ENCODE results near the gene NECTIN2.
"Not testable (repeated sequence)": the region's sequence is repeated elsewhere in the genome, so short reads cannot be mapped to it uniquely, and the experiment has no call there.

Gene NECTIN2

DNA sequence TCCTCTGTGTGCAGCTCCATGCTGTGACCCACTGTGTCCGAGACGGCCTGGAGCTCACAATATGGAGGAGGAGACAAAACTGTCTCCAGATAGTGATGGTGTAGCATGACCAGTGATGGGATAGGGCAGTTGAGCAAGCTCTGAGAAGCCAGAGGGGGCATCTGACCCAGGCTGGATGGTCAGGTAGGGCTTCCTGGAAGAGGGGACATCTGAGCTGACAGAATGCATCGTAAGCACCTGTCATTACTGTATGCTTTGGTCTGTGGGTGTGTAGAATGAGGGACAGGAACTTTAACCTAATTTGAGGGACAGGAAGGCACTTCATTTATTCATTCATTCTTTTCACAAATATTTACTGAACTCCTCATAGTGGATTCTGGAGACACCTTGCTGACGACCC, 38.5 kb downstream of the NECTIN2 start:
- no peak for DNase-seq (ENCODE audit: low spot score)

DNA sequence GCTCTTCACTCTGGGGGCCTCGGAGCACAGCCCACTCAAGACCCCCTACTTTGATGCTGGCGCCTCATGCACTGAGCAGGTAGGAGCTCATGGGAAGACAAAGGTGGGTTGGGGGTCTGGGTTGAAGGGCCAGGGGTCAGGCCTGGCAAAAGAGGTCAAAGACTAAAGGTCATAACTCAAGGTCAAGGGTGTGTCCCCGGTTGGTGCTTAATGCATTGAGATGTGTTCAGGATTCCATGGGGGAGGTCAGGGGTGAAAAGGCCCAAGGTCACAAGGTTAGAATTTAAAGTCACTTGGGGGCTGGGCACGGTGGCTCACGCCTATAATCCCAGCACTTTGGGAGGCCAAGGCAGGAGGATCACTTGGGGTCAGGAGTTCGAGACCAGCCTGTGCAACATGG, 40.0 kb downstream of the NECTIN2 start:
- DNase-seq (ENCODE audit: low spot score): no peak

DNA sequence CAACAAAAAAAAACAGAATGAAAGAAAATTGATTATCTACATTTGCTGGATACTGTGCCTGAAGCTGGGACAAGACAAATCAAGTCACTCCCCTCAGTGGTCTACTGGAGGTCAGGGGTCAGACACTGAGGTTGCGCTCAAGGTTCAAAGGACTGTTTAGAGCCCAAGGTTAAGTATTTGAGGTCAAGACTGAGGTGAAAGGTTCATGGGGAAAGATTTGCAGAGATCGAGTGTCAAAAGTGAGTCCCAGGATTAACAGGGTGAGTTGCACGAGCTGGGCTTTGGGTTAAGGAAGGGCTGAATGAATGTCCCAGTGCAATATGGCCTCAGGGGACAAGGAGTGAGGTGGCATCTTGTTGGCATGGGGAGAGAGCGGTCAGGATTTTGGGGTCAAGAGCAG, 41.6 kb downstream of the NECTIN2 start:
- no peak for DNase-seq (ENCODE audit: low spot score)

DNA sequence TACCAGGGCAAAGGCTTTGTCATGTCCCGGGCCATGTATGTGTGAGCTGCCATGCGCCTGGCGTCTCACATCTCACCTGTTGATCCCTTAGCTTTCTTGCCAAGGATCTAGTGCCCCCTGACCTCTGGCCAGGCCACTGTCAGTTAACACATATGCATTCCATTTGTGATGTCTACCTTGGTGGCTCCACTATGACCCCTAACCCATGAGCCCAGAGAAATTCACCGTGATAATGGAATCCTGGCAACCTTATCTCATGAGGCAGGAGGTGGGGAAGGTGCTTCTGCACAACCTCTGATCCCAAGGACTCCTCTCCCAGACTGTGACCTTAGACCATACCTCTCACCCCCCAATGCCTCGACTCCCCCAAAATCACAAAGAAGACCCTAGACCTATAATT, 42.2 kb downstream of the NECTIN2 start:
- DNase-seq (ENCODE audit: low spot score): not testable (repeated sequence)

DNA sequence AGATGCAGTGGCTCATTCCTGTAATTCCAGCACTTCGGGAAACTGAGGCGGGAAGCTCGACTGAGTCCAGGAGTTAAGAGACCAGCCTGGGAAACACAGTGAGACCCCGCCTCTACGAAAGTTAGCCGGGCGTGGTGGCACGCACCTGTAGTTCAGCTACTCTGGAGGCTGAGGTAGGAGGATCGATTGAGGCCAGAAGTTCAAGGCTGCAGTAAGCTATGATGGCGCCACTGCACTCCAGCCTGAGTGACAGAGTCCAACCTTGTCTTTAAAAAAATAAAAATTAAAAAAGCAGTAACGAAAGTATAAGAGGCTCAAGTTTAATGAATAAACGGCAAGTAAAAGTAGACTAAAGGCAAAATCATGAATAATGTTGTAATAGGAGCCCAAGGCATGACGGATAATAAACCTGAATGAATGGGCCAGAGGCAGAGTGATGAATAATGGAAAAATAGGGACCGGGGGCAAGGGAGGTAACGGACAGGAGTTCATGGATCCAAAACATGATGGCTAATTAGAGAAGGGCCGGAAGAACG, 43.8 kb downstream of the NECTIN2 start:
- DNase-seq (ENCODE audit: low spot score): no peak

DNA sequence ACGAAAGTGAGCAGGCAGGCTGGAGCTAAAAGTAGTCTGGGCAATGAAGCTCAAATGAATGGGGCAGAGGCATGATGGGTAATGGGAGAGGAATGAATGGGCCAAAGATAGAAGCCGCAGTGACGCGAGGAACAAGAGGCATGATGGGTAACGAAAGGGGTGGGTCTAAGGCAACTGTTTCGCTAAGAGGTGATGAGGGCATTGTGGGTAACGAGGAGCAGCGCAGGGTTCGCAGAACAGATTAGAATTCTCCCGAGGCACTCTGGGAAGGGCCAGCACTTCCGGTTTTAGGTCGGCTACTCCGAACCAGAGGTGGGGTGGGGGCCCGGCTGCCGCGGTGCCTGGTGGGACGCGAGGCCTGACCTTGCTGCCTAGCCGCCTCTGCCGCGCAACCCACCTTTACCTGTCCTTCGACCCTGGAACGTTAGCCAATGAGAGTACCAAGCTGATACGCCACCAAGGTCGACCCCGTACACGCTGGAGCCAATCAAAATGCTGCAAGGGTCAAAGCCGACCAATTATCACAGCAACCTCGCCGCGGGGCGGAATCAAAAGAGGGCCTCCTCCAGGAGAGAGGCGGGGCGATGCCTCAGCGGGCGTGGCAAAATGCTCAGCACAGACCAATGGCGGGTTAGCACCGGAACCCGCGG, 44.4 kb downstream of the NECTIN2 start:
- DNase-seq (ENCODE audit: low spot score): peak; percentile 93

DNA sequence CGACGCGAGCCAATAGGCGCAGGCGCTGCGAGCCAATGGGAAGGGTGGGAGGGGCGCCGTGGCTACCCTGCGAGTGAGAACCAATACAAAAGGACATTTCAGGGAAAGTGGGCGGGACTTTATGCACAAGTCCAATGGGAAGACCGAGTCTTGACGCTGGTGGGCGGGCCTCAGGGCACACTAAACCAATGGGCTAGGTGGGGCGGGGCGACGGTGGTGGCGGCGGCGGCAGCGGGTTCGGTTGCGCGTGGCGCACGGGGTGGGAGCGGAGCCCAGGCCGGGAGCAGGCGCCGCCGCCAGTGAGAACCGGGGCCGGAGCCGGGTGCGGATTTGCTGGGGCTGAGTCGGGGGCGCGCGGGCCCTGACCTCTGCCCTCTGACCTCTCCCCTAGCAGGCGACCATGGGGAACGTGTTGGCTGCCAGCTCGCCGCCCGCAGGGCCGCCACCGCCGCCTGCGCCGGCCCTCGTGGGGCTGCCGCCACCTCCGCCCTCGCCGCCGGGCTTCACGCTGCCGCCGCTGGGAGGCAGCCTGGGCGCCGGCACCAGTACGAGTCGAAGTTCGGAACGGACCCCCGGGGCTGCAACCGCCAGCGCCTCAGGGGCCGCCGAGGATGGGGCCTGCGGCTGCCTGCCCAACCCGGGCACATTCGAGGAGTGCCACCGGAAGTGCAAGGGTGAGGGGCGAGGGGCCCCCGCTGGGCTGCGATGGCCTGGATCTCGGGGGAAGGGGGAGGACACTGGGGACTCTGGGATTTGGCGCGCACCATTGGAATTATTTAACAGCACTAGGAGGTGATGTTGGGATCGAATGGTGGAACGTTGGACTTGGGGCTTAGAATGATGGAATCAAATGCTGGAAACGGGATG, 45.2 kb downstream of the NECTIN2 start, which contains the start of gene TOMM40:
TSS of gene TOMM40 (plus strand) at position 239 of the 867 bp plus-strand sequence. CDS start at position 401, 162 bp downstream.
- peak; percentile 99 for DNase-seq (ENCODE audit: low spot score)

DNA sequence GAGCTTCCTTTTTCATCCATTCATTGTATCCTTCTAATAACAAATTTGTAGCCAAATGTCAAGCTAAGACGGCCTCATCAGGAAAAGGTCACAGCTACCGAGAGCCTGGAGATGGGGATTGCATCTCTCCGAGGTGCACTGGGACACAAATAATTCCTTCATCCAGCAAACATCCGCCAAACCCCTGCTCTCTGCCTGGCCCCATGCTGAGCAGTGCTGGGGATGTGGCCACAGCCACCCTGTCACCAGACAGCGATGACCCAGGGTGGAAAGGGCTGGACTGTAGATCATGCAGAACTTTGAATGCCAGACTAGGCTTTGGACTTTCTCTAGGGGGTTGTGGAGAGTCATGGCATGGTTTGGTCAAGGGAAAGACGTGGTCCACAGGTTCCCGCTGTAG, 46.8 kb downstream of the NECTIN2 start:
- no peak for DNase-seq (ENCODE audit: low spot score)

DNA sequence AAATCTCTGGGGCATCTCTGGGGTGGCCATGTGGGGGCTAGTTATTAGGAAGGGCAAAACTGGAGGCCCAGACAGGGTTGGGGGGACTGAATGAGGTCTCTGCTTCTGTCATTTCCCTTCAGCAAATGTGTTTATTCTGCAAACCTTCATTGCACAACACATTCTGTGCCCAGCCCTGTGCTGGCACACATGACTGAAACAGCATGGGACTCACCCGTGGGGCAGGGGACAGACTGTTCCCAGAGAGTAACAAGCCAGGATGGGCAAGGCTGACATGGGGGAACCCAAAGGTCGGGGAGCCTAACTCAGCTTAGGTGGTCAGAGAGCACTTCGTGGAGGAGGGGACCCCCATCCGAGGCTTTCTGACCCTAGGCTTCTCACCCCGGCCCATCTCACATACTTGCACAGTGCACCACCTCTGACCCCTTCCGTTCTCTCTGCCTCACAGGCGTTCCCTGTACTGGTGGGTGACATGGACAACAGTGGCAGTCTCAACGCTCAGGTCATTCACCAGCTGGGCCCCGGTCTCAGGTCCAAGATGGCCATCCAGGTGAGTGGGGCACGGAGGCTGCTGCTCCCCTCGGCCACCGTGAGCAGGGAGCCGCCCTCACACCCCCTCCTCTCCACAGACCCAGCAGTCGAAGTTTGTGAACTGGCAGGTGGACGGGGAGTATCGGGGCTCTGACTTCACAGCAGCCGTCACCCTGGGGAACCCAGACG, 47.4 kb downstream of the NECTIN2 start:
- no peak for DNase-seq (ENCODE audit: low spot score)

DNA sequence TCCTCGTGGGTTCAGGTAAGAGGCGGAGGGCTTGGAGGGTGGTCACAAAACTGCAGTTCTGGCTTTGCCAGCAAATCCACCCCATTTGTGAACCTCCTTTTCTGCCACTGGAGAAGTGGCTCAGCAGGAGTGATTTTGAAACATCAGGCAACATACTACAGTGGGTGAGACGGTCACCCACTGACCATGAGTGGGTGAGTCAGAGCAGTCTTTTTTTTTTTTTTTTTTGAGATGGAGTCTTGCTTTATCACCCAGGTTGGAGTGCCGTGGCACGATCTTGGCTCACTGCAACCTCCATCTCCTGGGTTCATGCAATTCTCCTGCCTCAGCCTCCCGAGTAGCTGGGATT, 47.9 kb downstream of the NECTIN2 start:
- DNase-seq (ENCODE audit: low spot score): no peak

DNA sequence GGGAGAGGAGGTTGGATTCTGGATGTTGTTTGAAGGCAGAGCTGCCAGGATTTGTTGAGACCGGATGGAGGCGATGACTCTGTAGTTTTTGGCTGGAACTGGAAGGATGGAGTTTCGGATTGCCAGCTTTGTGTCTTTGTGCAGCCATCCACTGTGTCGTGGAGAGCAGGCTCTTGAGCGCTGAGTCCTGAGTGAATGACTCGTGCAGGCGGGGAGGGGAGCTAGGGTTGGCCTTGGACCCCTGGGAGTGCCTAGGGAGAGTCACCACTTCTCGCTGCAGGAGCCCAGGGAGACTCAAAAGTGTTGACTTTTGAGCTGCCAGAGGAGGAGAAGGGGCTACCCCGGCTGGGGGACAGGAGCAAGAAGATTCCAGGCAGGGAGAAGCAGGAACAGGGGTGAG, 48.8 kb downstream of the NECTIN2 start:
- no peak for DNase-seq (ENCODE audit: low spot score)

DNA sequence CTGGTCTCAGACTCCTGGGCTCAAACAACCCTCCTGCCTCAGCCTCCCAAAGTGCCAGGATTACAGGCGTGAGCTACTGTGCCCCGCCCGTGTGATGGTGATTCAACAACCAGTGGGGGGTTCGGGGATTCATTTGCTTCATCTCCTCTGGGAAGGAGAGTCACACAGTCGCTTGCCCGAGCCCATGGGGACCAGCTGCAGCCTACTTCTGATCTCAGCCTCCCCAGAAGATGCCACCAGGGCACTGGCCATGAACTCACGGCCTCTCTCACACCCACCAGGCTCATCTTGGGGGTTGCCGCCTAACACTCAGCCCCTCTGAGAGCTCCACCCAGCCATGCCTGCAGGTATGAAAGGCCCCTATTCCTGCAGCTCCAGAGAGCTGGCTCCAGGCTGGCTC, 51.7 kb downstream of the NECTIN2 start:
- no peak for DNase-seq (ENCODE audit: low spot score)

DNA sequence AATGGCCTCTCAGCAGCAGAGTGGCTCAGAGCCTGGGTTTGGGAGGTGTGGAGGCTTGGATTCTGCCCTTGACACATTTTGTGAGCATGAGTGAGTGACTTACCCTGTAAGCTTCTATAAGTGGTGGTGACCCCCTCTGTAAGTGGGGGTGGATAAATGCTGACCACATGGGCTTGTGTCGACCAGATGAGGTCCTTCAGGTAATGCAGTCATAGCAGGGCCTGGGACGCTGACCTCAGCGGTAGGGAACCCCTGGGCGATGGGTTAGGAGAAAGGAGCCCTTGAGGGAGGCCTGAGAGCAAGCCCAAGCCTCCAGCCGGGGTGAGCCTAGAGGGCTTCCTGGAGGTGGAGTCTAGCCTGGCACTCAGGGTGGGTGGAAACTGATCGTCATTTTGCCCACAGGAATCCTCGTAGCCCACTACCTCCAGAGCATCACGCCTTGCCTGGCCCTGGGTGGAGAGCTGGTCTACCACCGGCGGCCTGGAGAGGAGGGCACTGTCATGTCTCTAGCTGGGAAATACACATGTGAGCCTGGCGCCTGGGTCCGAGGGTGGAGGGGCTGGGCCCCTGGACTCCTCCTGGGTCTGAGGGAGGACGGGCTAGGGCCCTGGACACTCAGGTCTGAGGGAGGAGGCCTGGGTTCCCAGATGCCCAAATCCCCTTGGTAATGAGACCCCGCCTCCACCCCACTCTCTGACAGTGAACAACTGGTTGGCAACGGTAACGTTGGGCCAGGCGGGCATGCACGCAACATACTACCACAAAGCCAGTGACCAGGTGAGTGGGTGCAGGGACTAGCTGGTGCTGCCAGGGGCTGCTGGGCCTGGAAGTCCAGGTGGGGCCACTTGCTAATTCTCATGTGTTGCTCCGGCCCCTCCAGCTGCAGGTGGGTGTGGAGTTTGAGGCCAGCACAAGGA, 54.5 kb downstream of the NECTIN2 start:
- DNase-seq (ENCODE audit: low spot score): no peak

DNA sequence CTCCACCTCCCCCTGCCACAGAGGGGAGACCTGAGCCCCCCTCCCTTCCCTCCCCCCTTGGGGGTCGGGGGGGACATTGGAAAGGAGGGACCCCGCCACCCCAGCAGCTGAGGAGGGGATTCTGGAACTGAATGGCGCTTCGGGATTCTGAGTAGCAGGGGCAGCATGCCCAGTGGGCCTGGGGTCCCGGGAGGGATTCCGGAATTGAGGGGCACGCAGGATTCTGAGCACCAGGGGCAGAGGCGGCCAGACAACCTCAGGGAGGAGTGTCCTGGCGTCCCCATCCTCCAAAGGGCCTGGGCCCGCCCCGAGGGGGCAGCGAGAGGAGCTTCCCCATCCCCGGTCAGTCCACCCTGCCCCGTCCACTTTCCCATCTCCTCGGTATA, 57.1 kb downstream of the NECTIN2 start:
- DNase-seq (ENCODE audit: low spot score): no peak

DNA sequence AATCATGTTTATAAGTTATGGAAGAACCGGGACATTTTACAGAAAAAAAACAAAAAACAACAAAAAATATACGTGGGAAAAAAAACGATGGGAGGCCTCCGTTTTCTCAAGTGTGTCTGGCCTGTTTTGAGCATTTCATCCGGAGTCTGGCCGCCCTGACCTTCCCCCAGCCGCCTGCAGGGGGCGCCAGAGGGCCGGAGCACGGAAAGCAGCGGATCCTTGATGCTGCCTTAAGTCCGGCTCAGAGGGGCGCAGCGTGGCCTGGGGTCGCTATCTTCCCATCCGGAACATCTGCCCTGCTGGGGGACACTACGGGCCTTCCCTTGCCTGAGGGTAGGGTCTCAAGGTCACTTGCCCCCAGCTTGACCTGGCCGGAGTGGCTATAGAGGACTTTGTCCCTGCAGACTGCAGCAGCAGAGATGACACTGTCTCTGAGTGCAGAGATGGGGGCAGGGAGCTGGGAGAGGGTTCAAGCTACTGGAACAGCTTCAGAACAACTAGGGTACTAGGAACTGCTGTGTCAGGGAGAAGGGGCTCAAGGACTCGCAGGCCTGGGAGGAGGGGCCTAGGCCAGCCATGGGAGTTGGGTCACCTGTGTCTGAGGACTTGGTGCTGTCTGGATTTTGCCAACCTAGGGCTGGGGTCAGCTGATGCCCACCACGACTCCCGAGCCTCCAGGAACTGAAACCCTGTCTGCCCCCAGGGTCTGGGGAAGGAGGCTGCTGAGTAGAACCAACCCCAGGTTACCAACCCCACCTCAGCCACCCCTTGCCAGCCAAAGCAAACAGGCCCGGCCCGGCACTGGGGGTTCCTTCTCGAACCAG, 57.7 kb downstream of the NECTIN2 start:
- DNase-seq (ENCODE audit: low spot score): peak; percentile 84

DNA sequence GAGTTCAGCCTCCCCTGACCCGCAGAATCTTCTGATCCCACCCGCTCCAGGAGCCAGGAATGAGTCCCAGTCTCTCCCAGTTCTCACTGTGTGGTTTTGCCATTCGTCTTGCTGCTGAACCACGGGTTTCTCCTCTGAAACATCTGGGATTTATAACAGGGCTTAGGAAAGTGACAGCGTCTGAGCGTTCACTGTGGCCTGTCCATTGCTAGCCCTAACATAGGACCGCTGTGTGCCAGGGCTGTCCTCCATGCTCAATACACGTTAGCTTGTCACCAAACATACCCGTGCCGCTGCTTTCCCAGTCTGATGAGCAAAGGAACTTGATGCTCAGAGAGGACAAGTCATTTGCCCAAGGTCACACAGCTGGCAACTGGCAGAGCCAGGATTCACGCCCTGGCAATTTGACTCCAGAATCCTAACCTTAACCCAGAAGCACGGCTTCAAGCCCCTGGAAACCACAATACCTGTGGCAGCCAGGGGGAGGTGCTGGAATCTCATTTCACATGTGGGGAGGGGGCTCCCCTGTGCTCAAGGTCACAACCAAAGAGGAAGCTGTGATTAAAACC, 58.4 kb downstream of the NECTIN2 start:
- no peak for DNase-seq (ENCODE audit: low spot score)

DNA sequence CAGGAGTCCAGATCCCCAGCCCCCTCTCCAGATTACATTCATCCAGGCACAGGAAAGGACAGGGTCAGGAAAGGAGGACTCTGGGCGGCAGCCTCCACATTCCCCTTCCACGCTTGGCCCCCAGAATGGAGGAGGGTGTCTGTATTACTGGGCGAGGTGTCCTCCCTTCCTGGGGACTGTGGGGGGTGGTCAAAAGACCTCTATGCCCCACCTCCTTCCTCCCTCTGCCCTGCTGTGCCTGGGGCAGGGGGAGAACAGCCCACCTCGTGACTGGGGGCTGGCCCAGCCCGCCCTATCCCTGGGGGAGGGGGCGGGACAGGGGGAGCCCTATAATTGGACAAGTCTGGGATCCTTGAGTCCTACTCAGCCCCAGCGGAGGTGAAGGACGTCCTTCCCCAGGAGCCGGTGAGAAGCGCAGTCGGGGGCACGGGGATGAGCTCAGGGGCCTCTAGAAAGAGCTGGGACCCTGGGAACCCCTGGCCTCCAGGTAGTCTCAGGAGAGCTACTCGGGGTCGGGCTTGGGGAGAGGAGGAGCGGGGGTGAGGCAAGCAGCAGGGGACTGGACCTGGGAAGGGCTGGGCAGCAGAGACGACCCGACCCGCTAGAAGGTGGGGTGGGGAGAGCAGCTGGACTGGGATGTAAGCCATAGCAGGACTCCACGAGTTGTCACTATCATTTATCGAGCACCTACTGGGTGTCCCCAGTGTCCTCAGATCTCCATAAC, 59.5 kb downstream of the NECTIN2 start, which contains the start of gene APOE:
TSS of gene APOE (plus strand) at position 360 of the 724 bp plus-strand sequence. CDS start 829 bp downstream, outside the sequence.
- DNase-seq (ENCODE audit: low spot score): no peak

DNA sequence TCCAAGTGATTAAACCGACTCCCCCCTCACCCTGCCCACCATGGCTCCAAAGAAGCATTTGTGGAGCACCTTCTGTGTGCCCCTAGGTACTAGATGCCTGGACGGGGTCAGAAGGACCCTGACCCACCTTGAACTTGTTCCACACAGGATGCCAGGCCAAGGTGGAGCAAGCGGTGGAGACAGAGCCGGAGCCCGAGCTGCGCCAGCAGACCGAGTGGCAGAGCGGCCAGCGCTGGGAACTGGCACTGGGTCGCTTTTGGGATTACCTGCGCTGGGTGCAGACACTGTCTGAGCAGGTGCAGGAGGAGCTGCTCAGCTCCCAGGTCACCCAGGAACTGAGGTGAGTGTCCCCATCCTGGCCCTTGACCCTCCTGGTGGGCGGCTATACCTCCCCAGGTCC, 61.5 kb downstream of the NECTIN2 start:
- DNase-seq (ENCODE audit: low spot score): no peak

DNA sequence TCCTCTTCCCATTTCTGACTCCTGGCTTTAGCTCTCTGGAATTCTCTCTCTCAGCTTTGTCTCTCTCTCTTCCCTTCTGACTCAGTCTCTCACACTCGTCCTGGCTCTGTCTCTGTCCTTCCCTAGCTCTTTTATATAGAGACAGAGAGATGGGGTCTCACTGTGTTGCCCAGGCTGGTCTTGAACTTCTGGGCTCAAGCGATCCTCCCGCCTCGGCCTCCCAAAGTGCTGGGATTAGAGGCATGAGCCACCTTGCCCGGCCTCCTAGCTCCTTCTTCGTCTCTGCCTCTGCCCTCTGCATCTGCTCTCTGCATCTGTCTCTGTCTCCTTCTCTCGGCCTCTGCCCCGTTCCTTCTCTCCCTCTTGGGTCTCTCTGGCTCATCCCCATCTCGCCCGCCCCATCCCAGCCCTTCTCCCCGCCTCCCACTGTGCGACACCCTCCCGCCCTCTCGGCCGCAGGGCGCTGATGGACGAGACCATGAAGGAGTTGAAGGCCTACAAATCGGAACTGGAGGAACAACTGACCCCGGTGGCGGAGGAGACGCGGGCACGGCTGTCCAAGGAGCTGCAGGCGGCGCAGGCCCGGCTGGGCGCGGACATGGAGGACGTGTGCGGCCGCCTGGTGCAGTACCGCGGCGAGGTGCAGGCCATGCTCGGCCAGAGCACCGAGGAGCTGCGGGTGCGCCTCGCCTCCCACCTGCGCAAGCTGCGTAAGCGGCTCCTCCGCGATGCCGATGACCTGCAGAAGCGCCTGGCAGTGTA, 62.2 kb downstream of the NECTIN2 start:
- no peak for DNase-seq (ENCODE audit: low spot score)
